GM13976 (cell line): ENCODE results near the gene HSD3B7.

Experiments used
- DNase-seq: peaks from one replicate; pipeline ENCODE4 v3.0.0; 2012; ENCODE audit warnings: low spot score
- in situ Hi-C: fragments of 300-500 bp; cut with MboI; formaldehyde crosslinking; loops from one replicate; pipeline ENCODE4 v1.12.0; 2022; ENCODE audit warnings: low sequenced_read_pairs, mixed read lengths, inconsistent platforms; ENCODE audit not compliant: unreplicated experiment
- TF ChIP-seq, protein P1 (sequence below): IDR thresholded peaks from 2 replicates; pipeline ENCODE4 v1.5.1; 2012; ENCODE audit warnings: borderline replicate concordance, mild to moderate bottlenecking; ENCODE audit not compliant: insufficient read depth; ENCODE audit errors: extremely low read depth, missing control alignments, control extremely low read depth

The HSD3B7 gene

DNA sequence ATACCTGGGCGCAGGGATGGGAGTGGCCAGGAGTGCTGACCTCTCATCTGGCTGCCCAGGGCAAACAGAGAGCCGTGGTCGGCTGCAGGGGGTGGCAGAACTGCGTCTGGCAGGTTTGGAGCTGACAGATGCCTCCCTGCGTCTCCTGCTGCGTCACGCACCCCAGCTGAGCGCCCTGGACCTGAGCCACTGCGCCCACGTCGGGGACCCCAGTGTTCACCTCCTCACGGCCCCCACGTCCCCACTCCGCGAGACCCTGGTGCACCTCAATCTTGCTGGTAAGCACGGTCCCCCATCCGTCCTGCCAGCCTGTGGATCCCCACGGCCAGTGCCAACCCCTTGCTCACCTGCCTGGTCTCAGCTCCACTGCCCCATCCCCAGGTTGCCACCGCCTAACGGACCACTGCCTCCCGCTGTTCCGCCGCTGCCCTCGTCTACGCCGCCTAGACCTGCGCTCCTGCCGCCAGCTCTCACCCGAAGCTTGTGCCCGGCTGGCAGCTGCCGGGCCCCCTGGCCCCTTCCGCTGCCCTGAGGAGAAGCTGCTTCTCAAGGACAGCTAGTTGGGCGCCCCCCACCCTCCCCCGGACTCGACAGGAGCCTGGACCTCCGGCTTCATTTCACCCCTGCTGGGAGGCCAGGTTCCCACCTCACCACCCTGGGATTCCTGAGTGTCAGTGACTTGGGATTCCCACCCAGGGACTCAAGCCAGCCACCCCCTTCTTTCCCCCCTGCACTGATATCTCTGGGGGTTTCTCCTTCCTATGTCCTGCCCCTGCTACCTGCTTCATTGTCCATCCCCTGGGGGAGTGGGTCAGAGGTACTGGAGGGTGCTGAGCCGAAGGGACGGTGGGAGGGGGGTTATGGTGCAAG lies 38.1 kb upstream of the HSD3B7 start:
- TF ChIP-seq, protein P1, sequence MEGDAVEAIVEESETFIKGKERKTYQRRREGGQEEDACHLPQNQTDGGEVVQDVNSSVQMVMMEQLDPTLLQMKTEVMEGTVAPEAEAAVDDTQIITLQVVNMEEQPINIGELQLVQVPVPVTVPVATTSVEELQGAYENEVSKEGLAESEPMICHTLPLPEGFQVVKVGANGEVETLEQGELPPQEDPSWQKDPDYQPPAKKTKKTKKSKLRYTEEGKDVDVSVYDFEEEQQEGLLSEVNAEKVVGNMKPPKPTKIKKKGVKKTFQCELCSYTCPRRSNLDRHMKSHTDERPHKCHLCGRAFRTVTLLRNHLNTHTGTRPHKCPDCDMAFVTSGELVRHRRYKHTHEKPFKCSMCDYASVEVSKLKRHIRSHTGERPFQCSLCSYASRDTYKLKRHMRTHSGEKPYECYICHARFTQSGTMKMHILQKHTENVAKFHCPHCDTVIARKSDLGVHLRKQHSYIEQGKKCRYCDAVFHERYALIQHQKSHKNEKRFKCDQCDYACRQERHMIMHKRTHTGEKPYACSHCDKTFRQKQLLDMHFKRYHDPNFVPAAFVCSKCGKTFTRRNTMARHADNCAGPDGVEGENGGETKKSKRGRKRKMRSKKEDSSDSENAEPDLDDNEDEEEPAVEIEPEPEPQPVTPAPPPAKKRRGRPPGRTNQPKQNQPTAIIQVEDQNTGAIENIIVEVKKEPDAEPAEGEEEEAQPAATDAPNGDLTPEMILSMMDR, result no peak
- in situ Hi-C loops, result no loop called here
- DNase-seq, result no peak

DNA sequence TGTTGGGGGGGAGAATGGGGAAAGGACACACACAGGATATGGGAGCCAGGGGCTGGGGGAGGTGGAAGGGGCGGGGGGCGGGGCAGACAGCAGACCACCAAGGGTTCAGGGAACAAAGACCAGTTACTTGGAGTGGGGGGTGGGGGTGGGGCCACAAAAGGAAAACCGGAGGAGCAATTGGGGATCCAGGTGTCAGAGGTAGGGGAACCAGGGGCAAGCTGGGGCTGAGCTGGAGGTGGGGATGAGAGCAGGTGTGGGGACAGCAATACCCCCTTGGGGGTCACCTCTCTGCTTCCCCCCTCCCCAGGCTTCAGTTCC lies 37.5 kb upstream of the HSD3B7 start:
- in situ Hi-C loops, result no loop called here
- no peak for DNase-seq
- TF ChIP-seq, protein P1, result no peak

DNA sequence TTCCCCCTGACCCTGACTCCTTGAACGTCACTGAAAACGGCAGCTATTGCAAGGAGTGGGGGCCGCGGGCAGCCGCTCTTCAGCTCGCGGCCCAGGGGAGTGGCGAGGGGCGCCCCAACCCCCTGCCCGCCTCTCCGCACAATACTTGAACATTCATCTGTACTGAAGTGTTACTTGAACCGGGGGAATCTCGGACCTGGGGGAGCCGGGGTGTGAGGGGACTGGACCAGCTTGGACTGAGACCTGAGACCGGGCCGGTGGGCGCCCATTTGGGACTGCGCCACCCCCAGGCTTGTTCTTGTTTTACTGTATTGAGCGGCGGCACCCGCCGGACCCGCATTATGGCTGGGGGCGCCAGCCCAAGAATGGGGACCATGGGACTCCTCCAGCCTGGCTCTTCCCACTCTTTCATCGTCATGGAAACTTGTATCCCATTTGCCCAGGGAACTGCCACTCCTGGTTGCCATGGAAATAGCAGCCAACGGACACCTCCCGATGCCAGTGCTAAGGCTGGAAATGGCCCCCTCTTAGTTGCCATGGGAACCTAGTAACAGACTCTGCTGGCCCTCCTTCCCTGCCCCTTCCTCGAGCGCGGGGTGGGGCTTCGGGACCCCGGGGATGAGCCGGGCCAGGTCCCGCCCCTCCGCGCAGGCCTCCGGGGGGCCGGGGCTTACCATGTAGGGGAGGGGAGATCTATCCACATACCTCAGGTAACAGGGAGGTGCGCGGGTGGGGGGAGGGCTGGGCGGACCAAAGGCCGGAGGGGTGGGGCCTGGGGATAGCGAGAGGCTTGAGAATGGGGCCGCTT lies 36.9 kb upstream of the HSD3B7 start:
- DNase-seq, result peak; percentile 66
- TF ChIP-seq, protein P1, result no peak
- in situ Hi-C loops, result no loop called here

DNA sequence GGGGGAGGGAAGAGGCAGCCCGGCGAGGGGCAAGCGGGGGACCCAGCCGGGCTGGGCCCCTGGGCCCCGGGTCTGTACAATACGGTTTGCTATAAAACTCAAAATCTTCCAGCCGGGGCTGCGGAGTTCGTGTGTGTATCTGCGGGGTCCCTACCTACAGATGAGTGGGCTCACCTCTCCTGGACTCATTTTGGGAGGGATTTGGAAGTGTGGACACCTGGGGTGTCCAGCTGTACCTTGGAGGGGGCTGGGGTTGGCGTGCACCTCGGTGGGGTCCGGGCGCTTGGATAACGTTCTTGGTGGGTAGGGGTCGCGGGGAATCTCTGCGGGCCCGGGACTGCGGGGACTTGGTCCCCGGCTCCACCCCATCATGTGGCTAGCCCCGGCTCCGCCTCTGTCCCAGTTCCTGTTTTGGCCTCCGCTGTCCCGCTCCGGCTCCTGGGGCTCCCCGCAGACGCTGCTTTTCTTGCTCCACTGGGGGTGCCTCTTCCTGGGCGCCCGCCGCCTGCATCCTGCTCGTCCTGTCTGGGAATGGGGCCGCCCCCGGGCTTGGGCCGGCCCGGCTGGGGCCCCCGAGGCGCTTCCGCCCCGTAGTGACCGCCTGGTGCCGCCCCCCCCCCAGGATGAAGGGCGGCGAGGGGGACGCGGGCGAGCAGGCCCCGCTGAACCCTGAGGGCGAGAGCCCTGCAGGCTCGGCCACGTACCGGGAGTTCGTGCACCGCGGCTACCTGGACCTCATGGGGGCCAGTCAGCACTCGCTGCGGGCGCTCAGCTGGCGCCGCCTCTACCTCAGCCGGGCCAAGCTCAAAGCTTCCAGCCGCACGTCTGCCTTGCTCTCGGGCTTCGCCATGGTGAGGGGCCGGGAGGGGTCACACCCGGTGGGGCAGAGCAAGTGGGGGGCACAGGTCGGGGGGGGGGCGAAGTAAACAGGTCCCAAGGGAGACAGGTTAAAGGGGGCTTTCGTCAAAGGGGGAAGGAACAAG lies 36.0 kb upstream of the HSD3B7 start, which contains the start of gene ORAI3:
TSS of gene ORAI3 (plus strand) at position 402 of the 983 bp plus-strand sequence. CDS start at position 624, 222 bp downstream.
- DNase-seq, result peak; percentile 89
- TF ChIP-seq, protein P1, result no peak
- in situ Hi-C loops, result no loop called here

DNA sequence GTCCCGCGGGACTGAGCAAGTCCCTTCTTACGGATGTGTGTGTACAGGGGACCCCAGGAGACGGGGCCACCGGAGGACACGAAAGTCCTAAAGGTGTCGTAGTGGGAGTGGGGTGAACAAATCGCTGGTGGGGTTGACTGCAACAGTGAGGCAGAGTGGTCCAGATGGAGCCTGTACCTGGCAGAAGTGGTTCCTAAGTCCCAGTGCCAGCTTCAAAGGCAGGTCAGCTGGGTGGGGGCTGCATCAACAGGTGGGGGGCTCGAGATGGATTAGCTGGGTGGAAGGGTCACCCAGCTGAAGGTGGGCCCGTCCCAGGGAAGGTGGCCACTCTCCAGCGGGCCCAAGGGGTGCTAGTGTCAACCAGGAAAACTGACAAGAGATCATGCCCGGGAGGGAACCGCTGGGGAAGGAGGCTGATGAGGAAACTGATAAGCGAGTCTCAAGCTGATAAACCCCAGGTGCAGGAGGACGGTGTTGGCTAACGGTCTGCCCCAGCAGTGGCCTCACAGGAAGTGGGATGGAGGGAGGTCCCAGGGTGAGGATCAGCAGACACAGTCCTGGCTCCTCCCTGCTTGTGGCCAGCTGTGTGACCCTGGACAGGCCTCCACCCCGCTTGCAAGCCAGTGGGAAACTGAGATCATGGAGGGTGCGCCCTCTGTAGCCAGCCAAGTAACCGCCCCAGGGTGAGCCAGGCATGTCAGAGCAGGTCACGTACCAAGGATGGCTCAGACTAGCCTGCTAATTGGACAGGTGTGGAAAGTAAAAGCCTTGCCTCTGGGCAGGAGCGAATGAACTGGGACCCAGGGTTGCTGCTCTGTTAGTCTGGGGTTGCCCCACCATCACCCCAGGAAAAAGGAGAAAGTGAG lies 35.1 kb upstream of the HSD3B7 start:
- in situ Hi-C loops, result loop anchor here (25.0 kb wide), 1 partner anchor 912 kb away; the partner anchor contains the start of gene ZNF267
- TF ChIP-seq, protein P1, result peak; percentile 20
- peak; percentile 71 for DNase-seq
